Stimulated activated naive CD8-positive, alpha-beta T cell treated with anti-CD3 and anti-CD28 coated beads, Interleukin-15, Interleukin-2, amounts not matched to agents 100 ng/mL and 50 ng/mL, for 24 hours (primary cell): ENCODE data around the gene B4GALT1.
"Not testable (repeated sequence)": the region's sequence is repeated elsewhere in the genome, so short reads cannot be mapped to it uniquely, and the experiment has no call there.

ENCODE experiments used
- H3K27ac Mint-ChIP-seq: one replicate; pipeline ENCODE4 v1.8.0; 2021; ENCODE audit warnings: mild to moderate bottlenecking, mixed read lengths
- H3K27me3 Mint-ChIP-seq: one replicate; pipeline ENCODE4 v1.8.0; 2021; ENCODE audit warnings: mixed read lengths
- H3K36me3 Mint-ChIP-seq: one replicate; pipeline ENCODE4 v1.8.0; 2021; ENCODE audit warnings: low read depth, mixed read lengths
- H3K4me1 Mint-ChIP-seq: one replicate; pipeline ENCODE4 v1.8.0; 2021; ENCODE audit warnings: low read depth, mixed read lengths
- H3K4me3 Mint-ChIP-seq: one replicate; pipeline ENCODE4 v1.8.0; 2021; ENCODE audit warnings: mild to moderate bottlenecking, mixed read lengths
- H3K9me3 Mint-ChIP-seq: one replicate; pipeline ENCODE4 v1.8.0; 2021; ENCODE audit warnings: mixed read lengths

The B4GALT1 gene

GRCh38 chr9:33103501-33104281 is 63.4 kb downstream of the B4GALT1 start:
- Mint-ChIP-seq H3K4me3 (no peak overlapping the region), H3K27me3 (no peaks in the 10 kb centered on the region), H3K36me3 (no peaks in the 10 kb centered on the region), H3K27ac (no peak overlapping the region), H3K4me1 (peaks cover 5% of the 10 kb centered on the region), H3K9me3 (no peaks in the 10 kb centered on the region)

DNA sequence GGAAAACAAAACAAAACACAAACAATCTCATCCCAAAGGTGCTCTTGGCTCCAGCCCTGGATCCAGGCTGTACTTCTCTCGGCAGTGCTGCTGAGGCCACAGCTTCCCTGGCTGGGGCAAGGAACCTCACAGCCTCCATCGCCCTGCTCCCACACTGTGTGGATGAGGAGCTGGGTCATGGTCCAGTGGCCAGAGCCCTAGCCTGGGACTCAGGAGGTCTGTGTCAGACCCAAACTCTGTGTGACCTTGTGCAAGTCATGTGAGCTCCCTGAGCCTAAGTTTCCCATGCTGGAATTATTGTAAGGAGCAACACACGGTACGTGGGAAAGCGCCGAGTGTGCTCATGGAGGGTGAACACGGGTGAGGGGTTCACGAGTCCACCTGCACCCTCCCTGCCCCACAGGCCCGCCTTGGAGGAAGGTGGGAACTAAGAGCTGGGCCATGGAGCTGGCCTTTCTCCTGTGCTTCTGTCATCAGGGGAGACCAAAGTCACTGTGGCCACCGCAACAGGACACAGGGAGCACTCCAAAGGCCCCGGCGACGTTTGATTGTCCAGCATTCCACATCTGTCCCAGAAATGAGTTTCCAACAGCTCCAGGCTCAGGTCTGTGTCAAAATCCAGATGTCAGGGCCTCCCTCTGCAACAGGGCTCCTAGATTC is 64.5 kb downstream of the B4GALT1 start:
- Mint-ChIP-seq H3K4me1 (peaks cover 2% of the 10 kb centered on the region), H3K27me3 (no peaks in the 10 kb centered on the region), H3K27ac (no peak overlapping the region), H3K9me3 (no peaks in the 10 kb centered on the region), H3K36me3 (no peaks in the 10 kb centered on the region), H3K4me3 (no peak overlapping the region)

DNA sequence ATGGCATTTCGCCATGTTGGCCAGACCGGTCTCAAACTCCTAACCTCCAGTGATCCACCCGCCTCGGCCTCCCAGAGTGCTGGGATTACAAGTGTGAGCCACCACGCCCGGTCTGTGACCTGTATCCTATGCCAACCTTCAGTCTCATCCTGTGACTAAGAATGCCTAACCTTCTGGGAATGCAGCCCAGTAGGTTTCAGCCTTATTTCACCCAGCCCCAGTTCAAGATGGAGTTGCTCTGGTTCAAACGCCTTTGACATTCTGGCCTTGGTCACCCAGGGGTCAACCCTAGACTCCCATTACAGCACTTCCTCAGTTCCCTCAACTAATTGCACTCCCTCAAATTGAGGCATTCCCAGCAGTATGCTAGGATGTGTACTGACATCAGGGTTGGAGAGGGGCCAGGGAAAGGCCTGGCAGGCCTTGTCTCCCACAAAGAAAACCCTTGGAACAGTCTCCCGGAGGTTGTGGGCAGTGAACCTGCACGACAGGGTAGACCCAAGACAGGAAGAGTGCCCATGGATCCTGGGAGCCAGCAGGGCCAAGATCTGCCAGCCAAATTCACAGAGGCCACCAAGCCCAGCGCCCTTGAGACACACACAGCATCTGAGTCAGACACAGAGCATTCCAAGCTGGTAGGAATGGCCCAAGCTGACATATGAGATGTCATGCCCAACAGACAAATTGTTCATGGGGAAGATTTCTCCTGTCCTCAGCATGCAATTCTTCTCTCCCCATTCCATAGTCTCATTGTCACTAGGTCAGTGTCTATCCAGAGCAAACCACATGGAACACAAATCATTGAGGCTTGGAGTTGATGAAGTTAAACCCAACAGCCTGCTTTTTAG is 65.8 kb downstream of the B4GALT1 start:
- H3K27me3 Mint-ChIP-seq: no peaks in the 10 kb centered on the region
- no peak overlapping the region for H3K4me3 Mint-ChIP-seq
- H3K36me3 Mint-ChIP-seq: no peaks in the 10 kb centered on the region
- H3K9me3 Mint-ChIP-seq: no peaks in the 10 kb centered on the region
- no peak overlapping the region for H3K27ac Mint-ChIP-seq
- no peaks in the 10 kb centered on the region for H3K4me1 Mint-ChIP-seq

GRCh38 chr9:33099754-33100153 is 67.4 kb downstream of the B4GALT1 start:
- no peak overlapping the region for H3K4me3 Mint-ChIP-seq
- no peaks in the 10 kb centered on the region for H3K36me3 Mint-ChIP-seq
- no peaks in the 10 kb centered on the region for H3K27me3 Mint-ChIP-seq
- H3K4me1 Mint-ChIP-seq: no peaks in the 10 kb centered on the region
- H3K9me3 Mint-ChIP-seq: no peaks in the 10 kb centered on the region
- no peak overlapping the region for H3K27ac Mint-ChIP-seq

- Mint-ChIP-seq H3K27ac (no peak overlapping the region), H3K9me3 (no peaks in the 10 kb centered on the region), H3K4me1 (peaks cover 9% of the 10 kb centered on the region), H3K27me3 (no peaks in the 10 kb centered on the region), H3K36me3 (no peaks in the 10 kb centered on the region), H3K4me3 (no peak overlapping the region)
These were observed 69.9 kb downstream of the B4GALT1 start for GRCh38 chr9:33097192-33097591.

GRCh38 chr9:33092634-33093033 is 74.5 kb downstream of the B4GALT1 start:
- H3K4me1 Mint-ChIP-seq: peaks cover 11% of the 10 kb centered on the region
- no peaks in the 10 kb centered on the region for H3K36me3 Mint-ChIP-seq
- peak overlapping the region; percentile 45 for H3K4me3 Mint-ChIP-seq
- peak overlapping the region; percentile 50 for H3K27ac Mint-ChIP-seq
- no peaks in the 10 kb centered on the region for H3K9me3 Mint-ChIP-seq
- H3K27me3 Mint-ChIP-seq: no peaks in the 10 kb centered on the region

DNA sequence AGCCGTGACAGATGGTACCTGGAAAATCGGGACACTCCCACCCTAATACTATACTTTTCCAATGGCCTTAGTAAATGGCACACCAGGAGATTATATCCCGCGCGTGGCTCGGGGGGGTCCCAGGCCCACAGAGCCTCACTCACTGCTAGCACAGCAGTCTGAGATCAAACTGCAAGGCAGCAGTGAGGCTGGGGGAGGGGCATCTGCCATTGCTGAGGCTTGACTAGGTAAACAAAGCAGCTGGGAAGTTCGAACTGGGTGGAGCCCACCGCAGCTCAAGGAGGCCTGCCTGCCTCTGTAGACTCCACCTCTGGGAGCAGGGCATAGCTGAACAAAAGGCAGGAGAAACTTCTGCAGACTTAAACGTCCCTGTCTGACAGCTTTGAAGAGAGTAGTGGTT is 81.5 kb downstream of the B4GALT1 start:
- H3K36me3 Mint-ChIP-seq, H3K27me3 Mint-ChIP-seq, H3K9me3 Mint-ChIP-seq, H3K4me3 Mint-ChIP-seq, H3K27ac Mint-ChIP-seq, H3K4me1 Mint-ChIP-seq: not testable (repeated sequence)

DNA sequence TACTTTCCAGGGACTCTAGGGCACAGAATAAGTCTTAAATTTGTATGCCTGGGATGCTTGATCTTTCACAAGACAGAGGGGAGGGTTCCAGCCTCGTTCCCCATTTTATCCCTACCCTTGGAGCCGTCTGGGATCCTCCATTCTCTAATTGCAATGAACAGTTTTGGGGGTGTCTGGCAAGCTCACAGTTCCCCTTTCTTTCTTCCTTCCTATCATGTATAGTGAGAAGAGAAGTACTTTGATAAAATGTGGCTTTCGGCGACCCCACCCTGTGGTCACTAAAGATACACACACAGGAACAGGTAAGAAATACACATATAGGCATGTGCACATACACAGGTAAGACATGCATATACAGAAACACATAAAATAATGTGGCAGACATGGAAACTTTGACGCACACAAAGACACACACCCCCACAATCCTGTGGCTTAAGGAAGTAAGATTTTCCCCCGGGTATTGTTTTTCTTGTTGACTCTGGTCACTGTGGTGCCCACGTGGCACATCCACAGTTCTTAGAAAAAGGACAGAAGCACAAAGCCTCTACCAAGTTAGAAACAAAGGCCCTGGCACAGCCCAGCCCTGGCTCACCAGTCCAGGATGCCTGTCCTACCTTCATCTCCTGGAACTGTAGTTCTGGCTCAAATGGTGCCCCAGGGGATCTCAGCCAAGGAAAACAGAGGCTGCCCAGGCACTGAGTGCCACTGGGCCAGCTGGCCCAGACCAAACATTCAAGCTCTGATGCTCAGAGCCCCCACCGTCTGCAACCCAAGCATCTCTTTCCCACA is 84.4 kb downstream of the B4GALT1 start:
- Mint-ChIP-seq H3K9me3 (no peaks in the 10 kb centered on the region), H3K36me3 (no peaks in the 10 kb centered on the region), H3K4me3 (peak overlapping the region; percentile 53), H3K27ac (peak overlapping the region; percentile 78), H3K4me1 (peaks cover 9% of the 10 kb centered on the region), H3K27me3 (no peaks in the 10 kb centered on the region)

DNA sequence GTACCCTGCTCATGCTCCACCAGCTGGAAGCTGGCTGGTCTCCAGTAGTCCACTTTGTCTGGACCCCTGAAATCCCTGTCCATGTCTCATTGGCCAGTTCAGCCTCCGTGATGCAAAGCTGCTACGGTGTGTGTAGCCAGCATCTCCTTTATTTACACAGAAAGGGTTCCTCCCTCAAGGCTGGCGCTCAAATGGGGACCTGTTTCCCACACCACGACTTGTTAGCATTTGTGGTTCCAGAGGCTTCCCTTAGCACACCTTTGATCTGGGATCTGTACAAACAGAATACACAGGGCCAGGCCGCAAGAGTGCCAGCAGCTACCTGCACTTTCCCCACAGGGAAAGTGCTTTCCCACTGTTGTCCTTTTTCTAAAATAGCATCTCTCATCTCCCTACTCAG is 85.0 kb downstream of the B4GALT1 start:
- no peaks in the 10 kb centered on the region for H3K9me3 Mint-ChIP-seq
- H3K36me3 Mint-ChIP-seq: no peaks in the 10 kb centered on the region
- peaks cover 12% of the 10 kb centered on the region for H3K4me1 Mint-ChIP-seq
- H3K4me3 Mint-ChIP-seq: peak overlapping the region; percentile 53
- H3K27ac Mint-ChIP-seq: peak overlapping the region; percentile 78
- no peaks in the 10 kb centered on the region for H3K27me3 Mint-ChIP-seq

DNA sequence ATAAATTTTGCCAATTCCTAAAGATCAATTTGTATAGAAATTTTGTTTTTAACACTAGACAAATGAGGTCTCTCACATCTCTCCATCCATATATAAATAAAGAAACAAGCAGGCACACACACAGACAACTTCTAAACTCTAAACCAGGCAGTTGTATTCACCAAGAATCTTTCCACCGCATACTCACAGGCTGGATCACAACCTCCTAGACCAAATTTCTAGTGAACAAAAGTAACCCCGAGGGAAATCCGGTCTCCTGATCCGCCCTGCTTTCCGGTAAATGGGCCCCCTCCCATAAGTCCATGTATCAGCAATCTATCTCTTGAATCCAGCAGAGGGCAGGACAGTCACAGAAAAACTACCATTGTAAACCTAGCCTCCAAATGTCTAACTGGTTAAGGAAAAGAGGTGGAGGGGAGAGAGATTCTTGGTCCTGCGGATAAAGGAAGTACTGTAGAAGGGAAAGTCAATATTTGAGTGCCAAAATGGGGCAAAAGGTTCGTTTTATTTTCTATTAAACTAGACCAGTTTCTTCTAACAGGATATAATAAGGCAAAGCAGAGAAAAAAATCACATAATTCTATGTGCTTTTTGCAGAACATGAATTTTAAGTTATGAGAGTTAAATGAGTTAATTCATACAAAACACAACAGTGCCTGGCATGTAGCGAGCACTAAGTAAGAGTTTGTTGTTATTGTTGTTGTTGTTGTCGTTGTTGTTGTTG is 85.8 kb downstream of the B4GALT1 start:
- peaks cover 18% of the 10 kb centered on the region for H3K4me1 Mint-ChIP-seq
- H3K27ac Mint-ChIP-seq: no peak overlapping the region
- no peaks in the 10 kb centered on the region for H3K9me3 Mint-ChIP-seq
- H3K27me3 Mint-ChIP-seq: no peaks in the 10 kb centered on the region
- no peaks in the 10 kb centered on the region for H3K36me3 Mint-ChIP-seq
- no peak overlapping the region for H3K4me3 Mint-ChIP-seq

GRCh38 chr9:33080534-33080933 is 86.6 kb downstream of the B4GALT1 start:
- peaks cover under 1% of the 10 kb centered on the region for H3K36me3 Mint-ChIP-seq
- H3K4me1 Mint-ChIP-seq: peaks cover 24% of the 10 kb centered on the region
- H3K27ac Mint-ChIP-seq: no peak overlapping the region
- H3K9me3 Mint-ChIP-seq: no peaks in the 10 kb centered on the region
- H3K4me3 Mint-ChIP-seq: no peak overlapping the region
- no peaks in the 10 kb centered on the region for H3K27me3 Mint-ChIP-seq

- Mint-ChIP-seq H3K27ac (peak within 1 kb of the TSS; percentile 99), H3K4me3 (peak within 1 kb of the TSS; percentile 99), H3K27me3 (no peaks in the 10 kb centered on the region), H3K36me3 (peaks cover 30% of the 10 kb centered on the region), H3K9me3 (no peaks in the 10 kb centered on the region), H3K4me1 (peaks cover 46% of the 10 kb centered on the region)
These were observed 90.8 kb downstream of the B4GALT1 start, which contains the start of gene SMU1 for GRCh38 chr9:33076046-33077004. SMU1 (minus strand) TSS chr9:33076674; CDS start chr9:33076608, 66 bp downstream.

- Mint-ChIP-seq H3K27ac (no peak overlapping the region), H3K4me3 (no peak overlapping the region), H3K9me3 (no peaks in the 10 kb centered on the region), H3K27me3 (no peaks in the 10 kb centered on the region), H3K36me3 (peaks cover 70% of the 10 kb centered on the region), H3K4me1 (peaks cover 32% of the 10 kb centered on the region)
These were observed 98.1 kb downstream of the B4GALT1 start for GRCh38 chr9:33068991-33069390.
